Measurements from ENCODE around the gene RELN.
"Not testable (repeated sequence)": the region's sequence is repeated elsewhere in the genome, so short reads cannot be mapped to it uniquely, and the experiment has no call there.

The RELN gene

DNA sequence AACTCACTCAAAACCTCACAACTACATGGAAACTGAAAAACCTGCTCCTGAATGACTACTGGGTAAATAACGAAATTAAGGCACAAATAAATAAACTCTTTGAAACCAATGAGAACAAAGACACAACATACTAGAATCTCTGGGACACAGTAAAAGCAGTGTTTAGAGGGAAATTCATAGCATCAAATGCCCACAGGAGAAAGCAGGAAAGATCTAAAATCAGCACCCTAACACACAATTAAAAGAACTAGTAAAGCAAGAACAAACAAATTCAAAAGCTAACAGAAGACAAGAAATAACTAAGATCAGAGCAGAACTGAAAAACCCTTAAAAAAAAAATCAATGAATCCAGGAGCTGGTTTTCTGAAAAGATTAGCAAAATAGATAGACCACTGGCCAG, 202.4 kb downstream of the RELN start:
- not testable (repeated sequence) for DNase-seq (ENCODE audit: low spot score)

DNA sequence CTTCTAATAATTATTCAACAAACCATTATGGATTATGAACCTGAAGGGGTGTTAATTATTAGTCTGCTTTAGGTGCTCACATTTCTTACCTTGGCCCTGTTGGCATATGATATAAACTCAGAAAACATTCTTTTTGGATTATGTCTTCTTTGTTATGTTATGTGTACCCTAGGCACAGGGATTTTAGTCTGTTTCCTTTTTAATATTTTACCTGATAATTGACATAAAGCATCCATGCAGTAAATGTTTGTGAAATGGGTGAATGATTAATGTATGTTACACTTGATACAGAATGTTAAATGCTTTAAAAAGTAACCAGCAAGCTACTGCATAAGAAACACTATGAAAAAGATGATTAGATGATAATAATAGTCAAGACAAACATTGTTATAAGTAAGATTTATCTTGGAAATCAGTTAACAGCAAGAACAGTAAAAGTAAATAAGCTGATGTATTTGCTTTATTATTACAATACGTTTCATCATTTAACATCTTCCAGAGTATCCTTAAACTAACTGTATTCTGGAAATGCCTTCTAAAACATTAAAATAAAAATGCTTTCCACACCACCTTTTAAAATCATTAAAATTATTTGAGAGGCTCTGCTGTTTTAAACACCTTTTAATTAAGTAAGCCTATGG, 204.7 kb downstream of the RELN start:
- no peak for DNase-seq (ENCODE audit: low spot score)

DNA sequence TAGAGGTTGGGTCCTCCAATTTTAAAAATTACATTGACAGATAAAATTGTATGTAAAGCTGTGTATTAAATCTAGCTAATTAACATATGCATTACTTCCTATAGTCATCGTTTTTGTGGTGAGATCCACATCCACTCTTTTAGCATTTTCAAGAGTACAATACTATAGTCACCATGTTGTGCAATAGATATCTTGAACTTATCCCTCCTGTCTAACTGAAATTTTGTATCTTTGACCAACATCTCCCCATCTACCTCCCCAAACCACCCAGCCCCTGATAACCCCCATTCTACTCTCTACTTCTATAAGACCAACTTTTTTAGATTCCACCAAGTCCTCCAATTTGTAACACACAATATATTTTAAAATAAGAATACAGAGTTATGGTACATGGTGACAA, 208.0 kb downstream of the RELN start:
- no peak for DNase-seq (ENCODE audit: low spot score)

DNA sequence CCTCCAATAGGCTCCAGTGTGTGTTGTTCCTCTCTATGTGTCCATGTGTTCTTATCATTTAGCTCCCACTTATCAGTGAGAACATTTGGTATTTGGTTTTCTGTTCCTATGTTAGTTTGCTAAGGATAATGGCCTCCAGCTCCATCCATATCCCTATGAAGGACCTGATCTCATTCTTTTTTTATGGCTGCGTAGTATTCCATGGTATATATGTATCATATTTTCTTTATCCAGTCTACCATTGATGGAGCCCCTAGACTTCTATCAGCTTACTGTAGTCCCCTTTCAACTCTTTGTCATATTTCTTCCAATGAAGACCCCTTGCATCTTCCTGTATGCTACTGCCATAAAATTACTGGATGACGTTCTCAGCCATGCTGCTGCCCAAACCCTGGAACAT, 208.9 kb downstream of the RELN start:
- not testable (repeated sequence) for DNase-seq (ENCODE audit: low spot score)

DNA sequence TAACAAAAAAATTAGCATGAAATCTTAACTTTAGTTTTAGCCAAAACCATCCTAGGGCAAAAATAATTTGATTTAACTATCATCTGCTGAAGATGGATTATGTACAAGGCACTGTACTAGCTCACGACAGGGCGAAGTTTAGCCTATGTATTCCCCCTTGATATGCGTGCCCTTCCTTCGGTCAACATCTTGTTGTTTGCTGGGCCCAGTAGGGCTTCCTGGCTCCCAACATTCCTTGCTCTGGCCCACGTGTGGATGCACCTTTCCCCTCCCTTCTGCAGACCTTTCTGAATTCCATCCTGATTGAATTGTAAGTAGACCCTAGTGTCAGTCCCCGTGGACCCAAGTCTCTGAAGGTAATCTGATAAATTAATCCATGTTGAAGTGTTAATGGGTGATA, 212.0 kb downstream of the RELN start:
- no peak for DNase-seq (ENCODE audit: low spot score)

DNA sequence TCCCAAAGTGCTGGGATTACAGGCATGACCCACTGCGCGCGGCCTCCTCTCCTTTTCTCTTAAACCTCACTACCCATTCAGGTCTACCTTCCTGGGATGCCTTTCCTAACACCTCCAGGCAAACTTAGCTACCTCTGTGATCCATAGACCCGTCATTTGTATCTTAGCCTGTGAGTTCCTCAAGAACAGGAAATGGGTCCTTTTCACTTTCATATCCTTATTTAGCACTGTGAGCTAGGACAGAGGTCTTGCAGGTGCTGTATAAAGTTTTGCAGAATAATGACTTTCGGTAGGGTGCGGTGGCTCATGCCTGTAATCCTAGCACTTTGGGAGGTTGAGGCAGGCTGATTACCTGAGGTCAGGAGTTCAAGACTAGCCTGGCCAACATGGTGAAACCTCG, 215.7 kb downstream of the RELN start:
- DNase-seq (ENCODE audit: low spot score), result no peak

DNA sequence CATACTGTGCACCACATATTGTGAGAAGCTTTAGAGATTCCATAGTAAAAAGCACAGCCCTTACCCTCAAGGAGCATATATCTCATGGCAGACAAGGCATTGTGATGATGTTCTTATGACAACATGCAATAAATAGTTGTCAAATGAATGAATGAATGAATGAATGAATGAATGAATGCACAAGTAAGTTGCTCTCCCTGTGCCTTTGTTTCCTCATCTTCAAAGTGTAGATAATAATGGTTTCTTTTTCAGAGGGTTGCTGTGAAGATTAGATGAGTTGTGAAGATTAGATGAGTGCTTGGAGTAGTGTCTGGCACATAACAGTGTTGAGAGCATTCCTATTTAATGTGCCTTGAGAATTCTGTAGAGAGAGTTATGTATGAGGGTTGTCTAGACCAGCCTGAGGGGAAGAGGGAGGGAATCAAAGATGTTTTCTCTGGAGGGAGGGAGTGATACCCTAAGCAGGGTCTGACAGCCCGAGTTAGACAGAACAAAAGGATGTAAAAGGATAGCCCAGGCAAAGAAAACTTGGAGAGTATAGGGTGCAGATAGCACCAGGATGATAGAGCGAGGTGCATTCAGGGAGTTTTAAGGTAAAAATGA, 217.2 kb downstream of the RELN start:
- DNase-seq (ENCODE audit: low spot score), result no peak

DNA sequence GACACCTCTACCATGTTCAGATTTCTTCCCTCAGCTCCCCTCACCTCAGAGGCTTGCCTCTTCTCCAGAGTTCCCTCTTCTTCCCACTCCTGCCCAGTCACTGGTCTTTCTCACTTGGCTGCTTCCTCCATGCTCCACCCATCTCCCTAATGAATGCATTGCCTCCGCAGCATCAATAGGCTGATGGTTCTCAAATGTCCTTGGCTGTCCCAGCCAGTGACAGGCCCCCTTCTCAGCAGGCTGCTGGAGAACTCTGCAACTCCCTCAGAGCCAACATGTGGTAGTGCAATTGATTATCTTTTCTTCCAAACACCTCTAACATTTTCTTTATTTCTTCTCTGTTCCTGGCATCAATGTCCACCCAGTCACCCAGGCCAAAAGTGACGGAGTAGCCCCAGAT, 218.2 kb downstream of the RELN start:
- DNase-seq (ENCODE audit: low spot score), result no peak

DNA sequence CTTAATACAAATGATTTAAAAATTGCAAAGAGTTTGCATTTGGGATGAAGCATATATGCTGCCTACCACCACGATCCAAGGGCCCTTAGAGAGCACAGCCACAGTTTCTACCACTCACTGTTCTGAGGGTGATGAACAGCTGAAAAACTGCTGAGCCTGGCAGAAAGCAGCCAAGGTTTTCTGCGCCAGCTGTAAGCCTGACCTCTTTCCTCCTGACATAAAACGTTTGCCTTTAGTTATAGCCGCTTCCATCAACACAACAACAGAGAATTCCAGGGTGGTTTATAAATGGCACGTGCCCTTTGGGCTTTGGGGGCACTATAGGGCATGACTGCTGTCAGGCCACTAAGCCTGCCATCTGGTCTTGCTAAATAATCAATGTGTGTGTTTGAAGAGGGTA, 222.8 kb downstream of the RELN start:
- no peak for DNase-seq (ENCODE audit: low spot score)

DNA sequence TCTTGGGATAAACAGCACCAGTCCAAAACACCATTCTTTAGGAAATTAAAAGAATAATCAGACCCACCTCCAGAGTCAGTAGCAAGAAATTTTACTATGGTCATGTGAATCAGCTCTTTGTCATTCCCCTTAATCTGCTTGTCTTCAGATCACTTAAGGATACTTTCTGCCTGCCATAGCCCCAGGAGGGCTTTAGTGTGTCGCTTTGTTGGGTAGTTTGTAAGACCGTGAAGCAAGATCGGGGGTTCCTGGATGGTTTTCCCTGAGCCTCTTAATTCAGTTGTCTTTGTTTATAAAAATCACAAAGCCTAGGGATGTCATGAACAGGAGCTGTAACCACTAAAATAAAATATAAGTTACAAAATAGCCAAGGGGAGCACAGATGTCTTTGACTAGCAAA, 223.6 kb downstream of the RELN start:
- DNase-seq (ENCODE audit: low spot score), result no peak

DNA sequence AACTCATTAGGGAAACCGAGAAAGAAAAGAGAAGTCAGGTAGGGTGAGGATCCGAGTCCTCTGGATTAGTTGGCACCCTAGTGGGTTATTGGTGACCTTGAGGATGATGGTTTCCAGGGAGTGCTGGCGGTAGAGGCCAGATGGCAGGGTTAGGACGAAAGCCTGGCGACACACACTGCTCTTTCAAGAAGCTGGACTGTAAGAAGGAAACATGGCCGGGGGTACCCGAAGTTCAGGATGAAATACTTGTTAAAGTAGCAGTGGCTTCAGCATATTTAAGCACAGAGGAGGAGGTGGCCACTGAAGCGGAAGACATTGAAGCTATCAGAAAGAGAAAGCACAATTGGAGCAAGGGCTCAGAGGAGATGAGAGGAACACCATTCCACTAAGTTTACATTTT, 224.6 kb downstream of the RELN start:
- DNase-seq (ENCODE audit: low spot score), result no peak

DNA sequence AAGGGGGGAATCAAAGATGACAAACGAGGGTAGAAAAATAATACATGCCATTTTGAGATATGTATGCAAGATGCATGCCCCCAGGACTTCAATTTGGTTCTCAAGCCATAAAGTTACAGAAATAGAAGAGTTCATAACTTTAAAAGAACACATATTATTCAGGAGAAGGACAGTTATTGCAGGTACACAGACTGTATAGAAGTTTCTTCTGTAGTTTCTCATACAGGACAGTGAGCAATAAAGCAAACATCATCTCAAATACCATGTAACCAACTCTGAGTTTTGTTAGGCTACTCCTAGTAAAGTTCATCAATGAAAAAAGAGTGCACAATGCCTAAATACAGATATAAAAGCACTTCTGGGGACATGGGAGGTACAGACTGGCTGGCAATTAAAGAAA, 226.6 kb downstream of the RELN start:
- no peak for DNase-seq (ENCODE audit: low spot score)

DNA sequence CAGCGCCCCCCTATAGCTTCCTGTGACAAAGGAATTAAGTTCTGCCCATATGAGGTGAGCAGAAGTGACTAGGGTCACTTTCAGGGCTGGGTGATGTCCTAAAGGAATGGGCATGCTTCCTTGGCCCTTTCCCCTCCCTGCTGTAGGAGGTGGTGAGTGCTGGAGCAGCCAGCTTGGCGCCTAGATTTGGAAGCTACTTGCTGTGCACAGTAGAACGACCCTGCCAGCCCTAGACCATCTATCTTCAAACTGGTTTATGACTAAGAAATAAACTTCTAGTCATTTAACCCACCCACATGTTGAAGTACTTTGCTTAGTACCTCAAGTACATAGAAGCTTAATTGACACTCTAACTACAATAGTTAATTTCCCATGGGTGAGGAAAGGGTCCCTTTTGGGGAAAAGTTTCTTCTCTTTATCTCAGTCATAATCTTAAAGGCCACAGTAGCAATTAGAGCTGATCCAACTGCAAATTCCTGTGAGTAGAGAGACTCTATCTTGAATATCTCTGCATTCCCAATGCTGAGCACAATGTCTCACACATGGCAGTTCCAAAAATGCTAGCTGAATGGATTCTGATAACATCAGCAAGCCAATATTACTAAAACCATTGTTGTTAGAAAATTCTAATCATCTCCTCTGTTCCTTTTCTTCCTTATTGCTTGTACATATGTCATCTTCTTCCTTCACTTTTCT, 227.2 kb downstream of the RELN start:
- DNase-seq (ENCODE audit: low spot score), result no peak

DNA sequence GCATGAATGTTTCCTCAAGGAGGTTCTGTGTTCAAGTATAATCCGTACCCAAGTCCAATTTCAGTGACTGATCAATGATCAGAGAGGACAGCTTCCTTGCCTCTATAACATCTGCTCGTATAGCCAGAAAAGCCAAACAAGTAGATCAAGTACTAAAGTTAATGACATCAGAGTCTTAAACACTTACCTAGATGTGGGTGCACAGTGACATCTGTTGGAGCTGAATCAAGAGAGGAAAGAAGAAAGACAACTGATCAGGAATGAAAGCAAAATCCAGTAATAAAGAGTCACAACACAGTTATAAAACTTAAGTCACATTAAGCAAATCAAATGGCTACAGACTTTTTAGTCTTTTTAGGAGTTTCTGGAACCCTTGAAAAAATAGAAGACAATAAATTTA, 236.5 kb downstream of the RELN start:
- DNase-seq (ENCODE audit: low spot score), result no peak

DNA sequence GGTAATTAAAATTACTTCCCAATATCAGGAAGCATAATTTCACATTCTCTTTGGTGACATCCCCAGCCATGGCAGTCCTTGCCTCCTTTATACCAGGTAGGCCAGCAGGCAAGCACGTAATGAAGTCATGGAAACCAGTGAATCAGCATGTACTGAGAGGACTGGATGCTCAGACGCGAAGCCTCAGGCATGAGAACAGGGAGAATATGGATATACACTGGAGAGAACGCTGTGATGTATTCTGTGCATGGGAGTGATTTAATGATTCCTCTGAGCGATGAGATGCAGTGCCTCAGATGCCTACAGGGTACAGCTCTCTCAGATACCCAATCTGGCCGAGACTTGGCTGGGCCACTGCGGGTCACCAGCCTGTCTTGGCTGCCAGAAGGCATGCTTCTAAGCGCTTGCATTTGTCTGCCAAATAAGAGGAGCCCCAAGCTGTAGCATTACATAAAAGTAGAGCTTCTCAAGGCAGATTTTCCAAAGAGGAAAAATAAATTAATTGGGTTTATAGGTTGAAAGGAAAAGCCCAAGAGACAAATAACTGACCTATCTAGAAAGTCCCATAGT, 238.1 kb downstream of the RELN start:
- DNase-seq (ENCODE audit: low spot score), result no peak

DNA sequence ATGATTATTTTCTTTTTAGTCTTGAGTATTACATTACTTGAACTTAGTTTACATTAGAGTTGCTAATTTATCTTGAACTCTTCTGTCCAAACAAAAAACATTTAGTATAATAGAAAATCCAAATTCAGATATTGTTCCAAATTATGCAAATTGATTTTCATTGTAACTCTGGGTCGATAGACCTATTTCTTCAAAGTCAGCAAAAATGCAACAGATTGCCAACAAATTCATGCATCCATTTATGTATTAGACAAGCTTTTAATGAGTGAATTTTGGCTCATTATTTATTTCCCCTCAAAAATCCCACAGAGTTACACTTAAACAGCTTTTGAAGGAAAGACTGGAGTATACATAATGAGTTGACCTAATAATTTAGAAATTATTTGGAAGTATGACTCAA, 240.8 kb downstream of the RELN start:
- DNase-seq (ENCODE audit: low spot score), result no peak

DNA sequence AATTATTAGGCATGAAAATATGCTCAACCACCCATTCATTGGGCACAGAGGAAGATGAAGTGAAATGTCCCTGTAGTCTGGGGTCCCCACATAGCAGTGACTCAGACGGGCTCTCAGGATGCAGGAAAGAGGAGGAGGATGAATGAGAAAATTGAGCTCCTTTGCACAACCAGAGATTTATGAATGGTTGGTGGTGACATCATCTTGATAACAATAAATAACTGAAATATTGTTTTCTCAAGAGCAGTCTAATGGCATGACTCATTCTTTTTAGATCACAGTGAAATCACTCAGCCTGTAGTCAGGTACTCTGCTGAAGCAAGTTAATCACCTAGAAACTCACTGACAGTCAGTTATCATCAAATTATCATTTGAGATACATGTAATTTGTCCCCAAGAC, 254.1 kb downstream of the RELN start:
- DNase-seq (ENCODE audit: low spot score), result no peak

DNA sequence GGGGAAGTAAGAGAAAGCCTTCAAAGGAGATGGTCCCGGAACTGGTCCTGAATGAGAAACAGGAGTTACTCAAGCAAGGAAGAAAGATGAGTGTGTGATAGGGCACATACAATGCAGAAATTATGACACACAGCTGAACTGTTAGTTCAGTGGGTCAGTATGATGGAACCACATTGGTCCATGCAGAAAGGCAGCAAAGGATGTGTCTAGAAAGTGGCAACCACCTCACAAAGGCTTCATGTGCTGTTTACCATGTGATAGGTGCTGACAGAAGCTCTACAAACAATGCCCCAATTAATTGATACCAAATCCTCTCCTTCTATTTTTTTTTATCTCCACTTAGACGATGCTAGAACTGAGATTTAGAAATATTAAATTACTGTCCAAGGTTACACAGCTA, 258.3 kb downstream of the RELN start:
- no peak for DNase-seq (ENCODE audit: low spot score)

DNA sequence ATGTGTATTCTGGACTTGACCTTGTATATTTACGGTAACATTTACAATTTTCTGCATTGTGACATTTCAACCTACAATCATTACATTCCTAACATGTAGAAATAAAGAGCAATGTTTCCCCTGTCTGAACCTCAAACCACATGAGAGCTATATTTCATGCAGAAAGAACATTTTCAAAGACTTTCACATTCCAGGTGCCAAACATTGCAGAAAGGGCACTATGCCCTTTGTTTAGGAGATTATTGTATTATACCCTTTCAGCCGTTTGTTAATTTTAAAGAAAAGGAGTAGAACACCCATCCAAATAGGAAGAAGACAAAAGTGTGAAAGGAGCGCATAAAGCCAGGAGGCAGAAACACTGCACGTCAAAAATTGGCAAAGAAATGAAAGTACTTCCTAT, 260.4 kb downstream of the RELN start:
- DNase-seq (ENCODE audit: low spot score), result no peak

DNA sequence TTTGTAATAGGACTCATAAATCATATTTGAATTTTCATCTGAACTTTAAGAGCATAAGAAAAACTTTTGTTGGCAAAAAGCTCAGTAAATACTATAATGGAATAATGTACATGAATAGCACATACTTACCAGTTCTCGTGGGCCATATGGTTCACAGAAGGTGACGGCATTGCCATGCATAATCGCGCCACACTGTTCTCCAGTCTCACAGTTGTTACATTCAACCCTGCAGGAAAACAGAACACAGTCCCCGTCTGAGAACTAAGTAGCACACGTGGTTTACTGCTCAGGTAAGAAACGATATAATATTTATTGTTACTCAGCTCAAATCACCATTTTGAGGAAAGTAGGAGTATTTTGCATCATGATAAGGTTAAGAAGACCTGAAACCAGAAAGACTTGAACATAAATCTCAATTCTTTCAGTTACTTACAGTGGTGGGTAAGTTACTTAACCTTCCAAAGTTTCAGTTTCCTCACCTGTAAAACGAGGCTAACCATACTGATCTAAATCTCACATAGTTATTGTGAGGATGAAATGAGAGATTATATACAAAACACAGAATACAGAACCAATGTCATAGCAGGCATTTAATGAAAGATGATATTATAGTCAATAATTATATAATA, 261.4 kb downstream of the RELN start:
- DNase-seq (ENCODE audit: low spot score), result no peak

DNA sequence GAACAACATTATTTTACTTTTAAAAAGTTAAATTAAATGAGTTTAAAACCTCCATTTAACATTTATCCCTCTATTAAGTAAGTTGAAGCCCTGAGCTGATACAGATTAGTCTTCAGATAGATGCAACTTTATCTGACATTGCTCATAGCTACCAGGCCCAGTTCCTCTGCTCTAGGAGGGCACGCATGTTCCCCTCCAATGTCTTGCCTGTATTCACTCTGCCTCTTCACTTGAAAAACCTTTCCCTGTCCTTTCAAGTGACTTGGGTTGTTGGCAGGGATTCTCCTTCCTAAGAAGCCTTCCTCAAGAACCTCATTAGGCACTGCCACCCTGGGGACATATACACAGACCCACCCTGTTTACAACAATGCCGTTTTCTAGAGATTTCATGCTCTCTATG, 270.4 kb downstream of the RELN start:
- DNase-seq (ENCODE audit: low spot score), result no peak

DNA sequence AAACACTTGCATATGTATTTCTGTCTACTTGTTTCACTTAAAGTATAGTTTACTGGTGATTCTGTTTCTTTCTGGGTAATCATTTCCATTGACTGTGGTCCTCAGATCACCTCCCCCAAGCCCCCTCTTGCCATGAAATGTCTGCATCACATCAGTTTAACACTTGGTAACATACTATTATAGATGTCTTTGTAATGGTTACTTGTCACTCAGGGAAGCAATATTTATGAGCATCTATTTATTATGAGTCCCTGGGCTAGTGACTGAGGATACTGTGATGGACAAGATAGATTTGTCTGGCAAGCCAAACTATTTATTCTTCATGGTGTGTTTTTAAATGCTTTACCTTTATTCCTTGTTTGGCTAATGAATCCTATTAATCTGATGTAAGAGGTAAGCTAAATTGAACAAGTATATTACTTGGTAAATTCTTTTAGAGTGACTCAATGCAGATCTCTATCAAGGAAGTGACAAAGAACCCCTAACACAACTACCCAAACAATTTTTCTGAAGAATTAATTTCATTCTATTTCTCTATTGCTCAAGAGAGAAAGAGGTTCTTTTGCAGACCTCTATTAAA, 270.9 kb downstream of the RELN start:
- DNase-seq (ENCODE audit: low spot score), result no peak

DNA sequence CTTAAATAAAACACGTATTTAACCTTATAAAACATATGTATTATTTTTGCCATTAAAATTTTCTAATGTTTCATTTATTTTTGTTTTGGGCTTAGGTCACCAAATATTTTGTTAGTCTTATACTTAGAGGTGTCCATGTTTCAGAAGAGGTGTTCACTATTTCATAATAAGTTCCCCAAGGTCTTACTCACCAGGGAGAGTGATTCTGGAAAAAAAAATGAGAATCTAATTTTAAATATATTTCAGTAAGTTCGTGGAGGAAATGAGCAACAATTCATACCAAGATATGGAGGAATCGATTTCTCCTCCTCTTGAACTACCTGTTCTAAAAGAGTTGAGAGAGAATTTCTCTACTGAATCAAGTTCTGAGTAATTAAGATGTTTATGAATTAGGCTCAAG, 271.9 kb downstream of the RELN start:
- no peak for DNase-seq (ENCODE audit: low spot score)

All from putamen (tissue), 1 donor.